NCI-H82 treated with DMSO at 0.1 percent for 48 hours (cell line): ENCODE results near the gene VWA1.
"Not testable (repeated sequence)": the region's sequence is repeated elsewhere in the genome, so short reads cannot be mapped to it uniquely, and the experiment has no call there.

Experiments
- DNase-seq: peaks from one replicate; lab custom pipeline; 2025; ENCODE audit not compliant: unreplicated experiment; lab: John Stamatoyannopoulos, UW

VWA1 gene

DNA sequence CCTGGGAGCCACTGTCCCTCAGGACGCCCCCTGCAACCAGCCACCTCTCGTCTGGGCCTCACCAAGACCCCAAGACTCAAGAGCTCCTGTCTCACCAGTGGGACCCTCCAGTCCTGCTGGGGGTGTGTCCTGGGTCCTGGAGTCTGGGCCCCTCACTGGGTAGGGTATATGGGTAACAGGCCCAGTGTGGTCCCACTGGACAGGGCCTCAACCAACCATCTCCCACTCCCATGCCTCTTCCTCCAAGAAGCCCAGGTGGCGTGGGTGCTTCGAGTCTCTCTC, 725 bp upstream of the VWA1 start:
- no peak for DNase-seq

GRCh38 chr1:1435911-1436629, 580 bp downstream of the VWA1 start:
- no peak for DNase-seq

DNA sequence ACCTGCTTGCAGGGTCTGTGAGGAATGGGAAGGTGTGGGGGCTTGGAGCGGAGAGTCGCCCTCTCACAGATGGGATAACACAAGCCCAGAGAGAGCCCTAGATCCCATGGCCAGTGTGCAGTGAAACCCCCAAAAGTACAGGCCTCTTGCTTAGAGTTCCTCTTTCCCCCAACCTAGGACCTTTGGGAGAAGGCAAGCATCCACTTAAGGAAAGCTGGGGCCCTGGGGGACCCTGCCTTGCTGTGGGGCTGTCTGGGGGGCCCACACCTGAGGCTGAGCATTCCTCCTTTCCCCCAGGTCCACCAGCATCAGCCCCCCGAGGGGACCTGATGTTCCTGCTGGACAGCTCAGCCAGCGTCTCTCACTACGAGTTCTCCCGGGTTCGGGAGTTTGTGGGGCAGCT, 1.1 kb downstream of the VWA1 start:
- no peak for DNase-seq

DNA sequence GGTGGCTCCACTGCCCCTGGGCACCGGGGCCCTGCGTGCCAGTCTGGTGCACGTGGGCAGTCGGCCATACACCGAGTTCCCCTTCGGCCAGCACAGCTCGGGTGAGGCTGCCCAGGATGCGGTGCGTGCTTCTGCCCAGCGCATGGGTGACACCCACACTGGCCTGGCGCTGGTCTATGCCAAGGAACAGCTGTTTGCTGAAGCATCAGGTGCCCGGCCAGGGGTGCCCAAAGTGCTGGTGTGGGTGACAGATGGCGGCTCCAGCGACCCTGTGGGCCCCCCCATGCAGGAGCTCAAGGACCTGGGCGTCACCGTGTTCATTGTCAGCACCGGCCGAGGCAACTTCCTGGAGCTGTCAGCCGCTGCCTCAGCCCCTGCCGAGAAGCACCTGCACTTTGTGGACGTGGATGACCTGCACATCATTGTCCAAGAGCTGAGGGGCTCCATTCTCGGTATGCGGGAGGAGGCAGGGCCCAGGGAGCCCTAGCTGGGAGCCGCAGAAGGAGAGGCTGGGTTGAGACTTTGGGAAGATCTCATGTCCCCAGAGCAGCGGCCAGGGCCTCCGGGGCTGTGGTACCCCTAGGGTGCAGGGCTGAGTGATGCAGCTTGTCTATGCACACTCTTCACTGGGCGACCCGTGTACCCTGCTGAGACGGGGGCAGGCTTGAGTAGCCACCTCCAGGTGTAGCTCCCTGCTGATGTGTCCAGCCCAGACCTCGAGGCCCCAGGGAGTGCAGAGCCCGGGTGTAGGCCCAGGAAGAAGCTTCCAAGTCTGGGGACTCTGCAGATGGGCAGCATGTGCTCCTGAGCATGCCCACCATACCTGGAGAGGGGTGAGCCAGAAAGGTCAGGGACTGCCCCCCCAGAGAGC, 1.8 kb downstream of the VWA1 start:
- DNase-seq: no peak

DNA sequence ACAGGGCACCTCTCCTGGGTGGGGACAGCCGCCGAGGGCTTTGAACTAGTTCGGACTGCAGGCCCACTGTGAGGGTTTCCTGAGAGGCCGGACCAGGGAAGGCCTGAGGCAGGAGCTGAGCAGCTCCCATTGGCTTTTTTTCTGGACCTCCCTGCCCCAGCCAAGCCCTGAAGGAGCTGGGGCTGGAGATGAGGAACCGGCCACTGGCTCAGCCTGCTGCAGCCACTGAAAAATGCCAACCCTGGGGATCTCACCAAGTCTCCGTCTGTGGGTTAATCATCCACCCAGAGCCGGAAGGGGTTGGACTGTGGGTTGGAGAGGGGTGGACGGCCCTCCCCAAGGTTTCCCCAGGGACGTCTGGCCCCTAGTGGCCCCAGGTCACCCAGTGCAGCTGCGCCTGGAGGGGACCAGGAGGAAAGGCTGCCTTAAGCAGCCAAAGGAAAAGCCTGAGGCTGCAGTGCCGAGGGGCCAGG, 2.5 kb downstream of the VWA1 start:
- DNase-seq: no peak

DNA sequence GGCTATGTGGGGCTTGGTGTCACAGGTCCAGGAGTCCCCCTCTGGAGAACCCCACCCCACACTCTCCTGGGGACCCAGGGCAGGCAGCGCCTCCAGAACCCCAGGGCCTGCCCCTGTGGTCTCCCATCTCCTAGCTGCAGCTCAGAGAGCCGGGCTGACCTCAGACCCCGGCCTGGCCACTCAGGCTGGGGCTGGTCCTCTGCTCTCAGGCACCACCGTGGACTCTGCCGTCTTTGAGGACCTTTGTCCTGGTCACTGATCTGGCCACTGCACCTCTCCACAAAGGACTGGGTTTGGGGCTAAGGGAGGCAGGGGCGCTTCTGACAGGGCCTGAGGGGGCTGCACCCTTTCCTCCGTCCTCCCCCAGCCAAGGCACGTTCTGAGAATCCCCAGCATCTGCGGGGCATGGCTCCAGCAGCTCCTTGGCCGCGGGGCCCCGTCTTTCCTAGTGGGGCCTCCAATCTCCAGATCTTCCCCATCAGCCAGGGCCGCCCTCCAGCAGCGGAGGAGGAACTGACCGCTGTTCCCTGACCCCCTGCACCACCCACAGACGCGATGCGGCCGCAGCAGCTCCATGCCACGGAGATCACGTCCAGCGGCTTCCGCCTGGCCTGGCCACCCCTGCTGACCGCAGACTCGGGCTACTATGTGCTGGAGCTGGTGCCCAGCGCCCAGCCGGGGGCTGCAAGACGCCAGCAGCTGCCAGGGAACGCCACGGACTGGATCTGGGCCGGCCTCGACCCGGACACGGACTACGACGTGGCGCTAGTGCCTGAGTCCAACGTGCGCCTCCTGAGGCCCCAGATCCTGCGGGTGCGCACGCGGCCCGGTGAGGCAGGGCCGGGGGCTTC, 3.3 kb downstream of the VWA1 start:
- DNase-seq: no peak

DNA sequence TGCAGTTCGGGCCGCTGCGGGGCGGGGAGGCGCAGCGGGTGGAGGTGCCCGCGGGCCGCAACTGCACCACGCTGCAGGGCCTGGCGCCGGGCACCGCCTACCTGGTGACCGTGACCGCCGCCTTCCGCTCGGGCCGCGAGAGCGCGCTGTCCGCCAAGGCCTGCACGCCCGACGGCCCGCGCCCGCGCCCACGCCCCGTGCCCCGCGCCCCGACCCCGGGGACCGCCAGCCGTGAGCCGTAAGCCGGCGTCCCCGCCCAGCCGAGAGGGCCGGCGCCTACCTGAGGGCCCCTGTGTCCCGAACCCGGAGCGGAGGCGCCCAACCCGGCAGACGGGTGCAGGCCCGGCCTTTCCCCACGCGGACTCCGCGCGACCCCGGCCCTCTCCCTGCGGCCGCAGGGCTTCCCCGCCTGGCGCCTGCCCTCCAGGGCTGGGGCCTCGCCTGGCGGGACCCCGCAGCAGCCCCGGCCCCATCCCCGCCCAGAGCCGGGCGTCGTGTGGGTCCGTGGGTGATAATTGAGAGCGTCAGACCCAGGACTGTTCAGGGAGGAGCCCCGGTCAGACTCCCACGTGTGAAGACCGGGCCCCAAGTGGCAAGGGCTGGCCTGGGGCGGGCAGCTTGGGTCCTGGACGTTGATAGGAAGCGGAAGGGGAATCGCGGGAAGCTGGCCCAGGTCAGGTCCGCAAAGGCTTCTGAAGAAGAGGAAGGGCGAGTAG, 4.2 kb downstream of the VWA1 start:
- no peak for DNase-seq

DNA sequence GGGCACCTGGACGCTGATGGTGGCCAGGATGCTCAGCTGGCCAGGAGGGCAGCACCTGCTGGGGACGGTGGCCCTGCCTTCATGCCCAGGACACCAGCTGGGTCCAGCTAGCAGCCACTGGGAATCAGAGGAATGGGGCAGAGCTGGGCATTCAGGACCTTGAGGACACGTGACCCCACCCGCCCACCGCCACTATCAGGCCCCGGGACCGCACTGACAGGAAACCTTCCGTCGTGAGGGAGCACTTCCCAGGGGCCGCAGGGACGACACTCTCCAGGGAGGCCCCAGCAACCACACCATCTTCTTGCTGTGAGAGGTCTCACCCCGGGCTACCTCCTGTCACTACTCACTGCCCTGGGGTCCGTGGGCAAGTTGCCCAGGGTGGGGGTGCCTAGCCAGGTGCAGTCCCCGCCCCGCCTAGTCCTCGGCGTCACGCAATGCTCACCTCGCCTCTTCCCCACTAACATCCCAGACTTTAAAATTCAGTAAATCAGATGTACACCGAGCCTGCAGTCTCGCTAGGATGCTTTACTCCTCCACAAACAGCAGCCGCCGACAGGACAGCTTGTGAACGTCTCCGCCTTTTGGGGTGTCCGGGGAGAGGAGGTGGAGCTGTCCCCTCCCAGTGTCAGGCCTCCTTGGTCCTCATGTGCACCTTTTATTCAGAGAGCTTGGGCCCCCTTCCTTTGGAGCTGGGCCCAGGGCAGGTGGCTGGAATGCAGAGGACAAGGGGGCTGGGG, 4.9 kb downstream of the VWA1 start:
- no peak for DNase-seq

GRCh38 chr1:1441002-1441888, 5.8 kb downstream of the VWA1 start:
- DNase-seq: no peak

- no peak for DNase-seq
Observed at GRCh38 chr1:1442069-1442770, 6.7 kb downstream of the VWA1 start.

DNA sequence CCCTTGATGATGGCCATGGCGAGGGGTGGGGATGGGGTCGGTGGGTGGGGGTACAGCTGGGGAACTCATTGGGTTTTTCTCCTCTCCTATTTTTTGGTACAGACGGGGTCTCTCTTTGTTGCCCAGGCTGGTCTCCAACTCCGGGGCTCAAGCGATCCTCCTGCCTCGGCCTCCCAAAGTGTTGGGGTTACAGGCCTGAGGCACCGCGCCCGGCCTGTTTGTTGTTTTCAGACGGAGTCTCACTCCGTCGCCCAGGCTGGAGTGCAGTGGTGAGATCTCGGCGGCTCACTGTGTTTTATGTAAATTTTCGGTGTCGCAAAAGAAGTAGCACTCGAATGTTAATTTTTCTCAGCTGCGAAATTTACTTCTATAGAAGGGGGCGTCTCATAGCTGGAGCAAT, 11.1 kb downstream of the VWA1 start:
- DNase-seq: not testable (repeated sequence)

- no peak for DNase-seq
Observed at GRCh38 chr1:1449099-1449739, 13.7 kb downstream of the VWA1 start, which contains the start of gene ATAD3C. Gene ATAD3C (plus strand): TSS chr1:1449689. CDS start chr1:1450684, 995 bp downstream.

GRCh38 chr1:1450616-1451015, 15.1 kb downstream of the VWA1 start:
- DNase-seq: not testable (repeated sequence)

- DNase-seq: no peak
Observed at GRCh38 chr1:1451696-1452364, 16.3 kb downstream of the VWA1 start.

GRCh38 chr1:1452365-1452739, 16.9 kb downstream of the VWA1 start:
- not testable (repeated sequence) for DNase-seq

DNA sequence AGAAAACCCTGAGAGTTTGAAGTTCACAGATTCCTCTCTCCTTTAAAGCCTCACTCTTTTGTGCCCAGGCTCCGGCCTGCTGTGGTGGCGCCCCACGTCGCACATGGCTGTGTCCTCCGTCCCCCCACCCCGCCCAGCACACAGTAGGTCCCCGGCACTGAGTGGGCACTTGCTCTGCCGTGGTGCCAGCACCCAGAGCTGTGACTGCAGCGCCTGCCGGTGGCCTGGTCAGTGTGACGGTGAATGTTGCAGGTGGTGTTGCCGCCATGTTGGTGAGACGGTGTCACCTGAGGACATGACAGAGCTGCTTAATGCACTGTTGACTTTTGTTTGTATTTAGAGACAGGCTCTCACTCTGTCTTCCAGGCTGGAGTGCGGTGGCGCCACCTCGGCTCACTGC, 17.4 kb downstream of the VWA1 start:
- no peak for DNase-seq

DNA sequence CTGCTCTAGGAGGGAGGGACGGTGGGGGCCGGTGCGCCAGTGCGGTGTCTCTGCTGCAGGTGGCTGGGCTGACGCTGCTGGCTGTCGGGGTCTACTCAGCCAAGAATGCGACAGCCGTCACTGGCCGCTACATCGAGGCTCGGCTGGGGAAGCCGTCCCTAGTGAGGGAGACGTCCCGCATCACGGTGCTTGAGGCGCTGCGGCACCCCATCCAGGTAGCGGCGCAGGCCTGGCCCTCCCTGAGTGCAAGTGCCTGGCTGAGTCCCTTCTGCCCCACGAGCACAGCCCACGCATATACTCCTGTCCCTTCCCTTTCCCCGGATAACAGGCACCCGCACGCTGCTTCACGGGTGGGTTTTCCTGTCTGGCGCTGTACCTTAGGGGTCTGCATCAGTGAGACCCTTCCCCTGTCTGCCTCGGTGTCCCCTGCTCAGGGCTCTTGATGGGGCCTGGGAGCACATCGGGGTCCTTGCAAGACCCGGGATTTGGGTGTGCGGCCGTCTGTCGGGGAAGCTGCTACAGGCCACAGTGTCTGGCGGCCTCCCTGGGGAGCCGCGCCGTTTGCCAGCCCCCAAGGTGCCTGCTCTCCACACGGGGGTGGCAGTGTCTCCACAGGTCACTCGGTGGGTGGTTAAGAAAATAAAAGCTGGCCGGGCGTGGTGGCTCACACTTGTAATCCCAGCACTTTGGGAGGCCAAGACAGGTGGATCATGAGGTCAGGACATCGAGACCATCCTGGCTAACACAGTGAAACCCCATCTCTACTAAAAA, 19.0 kb downstream of the VWA1 start:
- DNase-seq: not testable (repeated sequence)
